CD14-positive monocyte (primary cell): ENCODE data around the gene HOXC12. TPM values are rescaled to one million over a fixed set of nuclear protein-coding genes. Genes with fewer than 3 reads are reported as not detected.

Source experiments
- DNase-seq, 3 donors: peaks; one replicate each; pipeline ENCODE4 v3.0.0-alpha.2; 2011 to 2022
- H2AFZ ChIP-seq: 2 replicates; pipeline ENCODE4 v1.6.0; 2012; ENCODE audit warnings: mild to moderate bottlenecking, low read depth, low read length, inconsistent platforms; ENCODE audit not compliant: insufficient read depth, poor library complexity, severe bottlenecking
- H3K27ac ChIP-seq, 2 donors: 1 replicate in 1 of 2; 2 replicates in 1 of 2; pipeline ENCODE4 v1.5.1; 2012 to 2013; ENCODE audit warnings: low read length in 2 of 2, control low read depth in 1 of 2, inconsistent platforms in 1 of 2, low read depth in 1 of 2, mild to moderate bottlenecking in 1 of 2
- H3K27me3 ChIP-seq, 2 donors: one replicate each; pipeline versions ENCODE4 v1.6.0 to v1.6.1; 2011 to 2013; ENCODE audit warnings: low read length in 2 of 2; ENCODE audit not compliant: control insufficient read depth in 2 of 2, insufficient read depth in 2 of 2
- H3K36me3 ChIP-seq, 2 donors: replicated peaks in 1 of 2; 1 replicate in 1 of 2; 2 replicates in 1 of 2; pipeline versions ENCODE4 v1.5.1 to v1.6.1; 2012 to 2013; ENCODE audit warnings: low read length in 2 of 2, control low read depth in 1 of 2, inconsistent platforms in 1 of 2, mild to moderate bottlenecking in 1 of 2; ENCODE audit not compliant: insufficient read depth in 2 of 2, control insufficient read depth in 1 of 2
- H3K4me1 ChIP-seq, 2 donors: 1 replicate in 1 of 2; 2 replicates in 1 of 2; pipeline versions ENCODE4 v1.5.1 to v1.6.1; 2012 to 2013; ENCODE audit warnings: low read length in 2 of 2, control low read depth in 1 of 2, inconsistent platforms in 1 of 2, mild to moderate bottlenecking in 1 of 2, moderate library complexity in 1 of 2; ENCODE audit not compliant: insufficient read depth in 2 of 2, control insufficient read depth in 1 of 2
- H3K4me2 ChIP-seq: replicated peaks from 2 replicates; pipeline ENCODE3; 2012; ENCODE audit warnings: low read length, moderate library complexity, mild to moderate bottlenecking; ENCODE audit not compliant: poor library complexity, severe bottlenecking; ENCODE audit errors: extremely low read depth
- H3K4me3 ChIP-seq, 3 experiments: fragments of 200-600 bp in 1 of 3; sonication (generic) in 1 of 3; replicated peaks in 1 of 3; 1 replicate in 2 of 3; 2 replicates in 1 of 3; pipeline ENCODE4 v1.5.1; 2011 to 2013; ENCODE audit warnings: low read length in 3 of 3, mild to moderate bottlenecking in 3 of 3, control low read depth in 2 of 3, low read depth in 2 of 3, inconsistent platforms in 1 of 3, moderate library complexity in 1 of 3
- H3K79me2 ChIP-seq: 2 replicates; pipeline ENCODE4 v1.6.0; 2012; ENCODE audit warnings: mild to moderate bottlenecking, control low read depth, inconsistent platforms, low read length, moderate library complexity; ENCODE audit not compliant: insufficient read depth
- H3K9ac ChIP-seq: 2 replicates; pipeline ENCODE4 v1.6.0; 2017; ENCODE audit warnings: low read length, mild to moderate bottlenecking; ENCODE audit not compliant: insufficient read depth, poor library complexity, severe bottlenecking
- H3K9me3 ChIP-seq, 2 donors: replicated peaks in 1 of 2; 1 replicate in 1 of 2; 2 replicates in 1 of 2; pipeline versions ENCODE4 v1.5.1 to v1.6.1; 2012 to 2013; ENCODE audit warnings: low read length in 2 of 2, control low read depth in 1 of 2; ENCODE audit not compliant: control insufficient read depth in 1 of 2, insufficient read depth in 1 of 2
- H4K20me1 ChIP-seq: 2 replicates; pipeline ENCODE4 v1.6.0; 2012; ENCODE audit warnings: mild to moderate bottlenecking, low read length, control low read depth, moderate library complexity; ENCODE audit not compliant: insufficient read depth
- H3K27ac Mint-ChIP-seq, 7 donors: one replicate each; pipeline ENCODE4 v1.8.0; 2020; ENCODE audit warnings: mild to moderate bottlenecking in 7 of 7, mixed read lengths in 7 of 7, moderate library complexity in 6 of 7, inconsistent platforms in 2 of 7
- H3K27me3 Mint-ChIP-seq, 3 donors: one replicate each; pipeline ENCODE4 v1.8.0; 2021 to 2022; ENCODE audit warnings: low read depth in 3 of 3, mild to moderate bottlenecking in 3 of 3, mixed read lengths in 3 of 3, moderate library complexity in 3 of 3, inconsistent platforms in 1 of 3
- H3K36me3 Mint-ChIP-seq, 2 donors: one replicate each; pipeline ENCODE4 v1.8.0; 2020; ENCODE audit warnings: mixed read lengths in 2 of 2, inconsistent platforms in 1 of 2, mild to moderate bottlenecking in 1 of 2
- H3K4me1 Mint-ChIP-seq: one replicate; pipeline ENCODE4 v1.8.0; 2020; ENCODE audit warnings: mild to moderate bottlenecking, mixed read lengths
- H3K4me3 Mint-ChIP-seq, 2 donors: one replicate each; pipeline ENCODE4 v1.8.0; 2020; ENCODE audit warnings: mild to moderate bottlenecking in 2 of 2, mixed read lengths in 2 of 2, moderate library complexity in 1 of 2
- H3K9me3 Mint-ChIP-seq, 7 donors: one replicate each; pipeline ENCODE4 v1.8.0; 2020 to 2022; ENCODE audit warnings: mixed read lengths in 7 of 7, mild to moderate bottlenecking in 6 of 7, moderate library complexity in 6 of 7, inconsistent platforms in 2 of 7
- WGBS: methylation state at CpG from one replicate; pipeline ENCODE4 v1.1.5; 2013; ENCODE audit warnings: missing lambda C conversion rate; ENCODE audit not compliant: insufficient coverage; 5-methylcytosine and 5-hydroxymethylcytosine counted together
- intact Hi-C, 2 donors: fragments of 100-400 bp; cut with micrococcal nuclease; formaldehyde crosslinking; loops; one replicate each; pipeline versions ENCODE4 v1.15.0 to v1.15.1; 2023
- polyA plus RNA-seq, 3 donors: library from polyadenylated mRNA; depleted of rRNA in 1 of 3; unstranded in 2 of 3; stranded (reverse) in 1 of 3; fragments of 300-500 nt in 2 of 3; fragments of >200 nt in 1 of 3; fragmentation: Illumina TruSeq in 2 of 3; gene quantifications; 1 replicate in 2 of 3; 2 replicates in 1 of 3; pipeline ENCODE4 v1.2.3, GENCODE V29; 2012 to 2021
- TF ChIP-seq, protein P1 (sequence below): fragments of 200-600 bp; IDR thresholded peaks from one replicate; pipeline ENCODE4 v1.8.0; 2022; ENCODE audit warnings: antibody characterized with exemption, mild to moderate bottlenecking

HOXC12 gene
- polyA plus RNA-seq, 3 donors = not detected

DNA sequence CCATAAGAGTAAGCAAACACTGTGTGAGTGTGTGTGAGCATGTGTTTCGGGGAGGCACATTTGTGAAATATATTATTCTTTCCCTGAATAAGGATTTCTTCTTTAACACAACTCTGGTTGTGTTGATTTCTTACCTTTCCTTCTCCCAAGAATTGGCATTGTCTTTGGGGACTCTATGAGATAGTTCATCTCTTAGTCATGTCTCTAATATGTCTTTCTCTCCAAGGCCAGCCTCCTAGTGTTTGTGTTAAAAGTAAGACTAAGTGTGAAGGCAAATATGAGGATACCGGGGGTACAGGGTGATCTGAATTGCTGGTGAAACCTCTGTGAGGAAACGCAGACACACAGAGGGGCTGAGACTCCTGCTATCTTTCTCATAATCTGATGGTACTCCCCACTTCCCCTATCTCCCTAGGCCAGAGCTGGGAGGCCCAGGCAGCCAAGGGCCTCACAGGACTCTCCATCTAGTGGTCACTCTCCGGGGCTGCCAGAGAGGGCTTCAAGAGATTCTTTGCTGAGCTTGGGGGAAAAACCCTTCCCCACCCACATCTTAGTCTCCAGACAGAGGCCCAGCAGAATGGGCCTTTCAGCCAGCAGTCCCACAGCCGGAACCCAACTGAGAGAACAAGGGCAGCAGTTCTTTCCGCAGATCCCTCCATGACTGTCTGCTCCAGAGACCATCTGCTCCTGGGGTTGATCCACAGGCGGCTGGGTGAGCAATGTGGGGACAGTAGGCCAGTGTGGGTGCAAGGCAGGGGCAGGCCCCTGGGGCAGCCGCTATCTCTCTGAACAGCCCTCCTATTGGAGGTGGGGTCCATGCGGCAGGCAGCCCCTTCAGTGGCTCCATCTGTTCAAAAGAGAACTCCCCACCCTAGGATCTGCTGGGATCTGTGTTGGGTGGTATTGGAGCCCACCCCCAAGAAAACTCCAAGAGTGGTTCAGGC, 5.8 kb upstream of the HOXC12 start:
- Histone ChIP-seq H3K9ac (no peak overlapping the region), H3K4me2 (no peak overlapping the region), H3K9me3 (peaks cover 0 to 89% of the 10 kb centered on the region in 2 donors), H3K4me1 (no peaks in the 10 kb centered on the region), H3K4me3 (no peak overlapping the region), H3K79me2 (no peaks in the 10 kb centered on the region), H3K27ac (no peak overlapping the region), H3K36me3 (no peaks in the 10 kb centered on the region), H2AFZ (no peak overlapping the region), H4K20me1 (no peaks in the 10 kb centered on the region), H3K27me3 (peaks cover 91 to 100% of the 10 kb centered on the region in 2 donors)
- TF ChIP-seq, protein P1, sequence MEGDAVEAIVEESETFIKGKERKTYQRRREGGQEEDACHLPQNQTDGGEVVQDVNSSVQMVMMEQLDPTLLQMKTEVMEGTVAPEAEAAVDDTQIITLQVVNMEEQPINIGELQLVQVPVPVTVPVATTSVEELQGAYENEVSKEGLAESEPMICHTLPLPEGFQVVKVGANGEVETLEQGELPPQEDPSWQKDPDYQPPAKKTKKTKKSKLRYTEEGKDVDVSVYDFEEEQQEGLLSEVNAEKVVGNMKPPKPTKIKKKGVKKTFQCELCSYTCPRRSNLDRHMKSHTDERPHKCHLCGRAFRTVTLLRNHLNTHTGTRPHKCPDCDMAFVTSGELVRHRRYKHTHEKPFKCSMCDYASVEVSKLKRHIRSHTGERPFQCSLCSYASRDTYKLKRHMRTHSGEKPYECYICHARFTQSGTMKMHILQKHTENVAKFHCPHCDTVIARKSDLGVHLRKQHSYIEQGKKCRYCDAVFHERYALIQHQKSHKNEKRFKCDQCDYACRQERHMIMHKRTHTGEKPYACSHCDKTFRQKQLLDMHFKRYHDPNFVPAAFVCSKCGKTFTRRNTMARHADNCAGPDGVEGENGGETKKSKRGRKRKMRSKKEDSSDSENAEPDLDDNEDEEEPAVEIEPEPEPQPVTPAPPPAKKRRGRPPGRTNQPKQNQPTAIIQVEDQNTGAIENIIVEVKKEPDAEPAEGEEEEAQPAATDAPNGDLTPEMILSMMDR = no peak
- intact Hi-C loops = no loop called here
- Mint-ChIP-seq H3K36me3 (peaks cover 4 to 6% of the 10 kb centered on the region in 2 donors), H3K27me3 (peaks cover 99 to 100% (median 100%) of the 10 kb centered on the region in 3 donors), H3K4me1 (peaks cover 3% of the 10 kb centered on the region), H3K4me3 (peak overlapping the region in 1 of 2 donors; percentile 75), H3K9me3 (peaks cover 0 to 38% (median 15%) of the 10 kb centered on the region in 7 donors), H3K27ac (no peak overlapping the region)
- 14% methylated on average over 2 of the region's 9 CpGs for WGBS
- DNase-seq = no peak

DNA sequence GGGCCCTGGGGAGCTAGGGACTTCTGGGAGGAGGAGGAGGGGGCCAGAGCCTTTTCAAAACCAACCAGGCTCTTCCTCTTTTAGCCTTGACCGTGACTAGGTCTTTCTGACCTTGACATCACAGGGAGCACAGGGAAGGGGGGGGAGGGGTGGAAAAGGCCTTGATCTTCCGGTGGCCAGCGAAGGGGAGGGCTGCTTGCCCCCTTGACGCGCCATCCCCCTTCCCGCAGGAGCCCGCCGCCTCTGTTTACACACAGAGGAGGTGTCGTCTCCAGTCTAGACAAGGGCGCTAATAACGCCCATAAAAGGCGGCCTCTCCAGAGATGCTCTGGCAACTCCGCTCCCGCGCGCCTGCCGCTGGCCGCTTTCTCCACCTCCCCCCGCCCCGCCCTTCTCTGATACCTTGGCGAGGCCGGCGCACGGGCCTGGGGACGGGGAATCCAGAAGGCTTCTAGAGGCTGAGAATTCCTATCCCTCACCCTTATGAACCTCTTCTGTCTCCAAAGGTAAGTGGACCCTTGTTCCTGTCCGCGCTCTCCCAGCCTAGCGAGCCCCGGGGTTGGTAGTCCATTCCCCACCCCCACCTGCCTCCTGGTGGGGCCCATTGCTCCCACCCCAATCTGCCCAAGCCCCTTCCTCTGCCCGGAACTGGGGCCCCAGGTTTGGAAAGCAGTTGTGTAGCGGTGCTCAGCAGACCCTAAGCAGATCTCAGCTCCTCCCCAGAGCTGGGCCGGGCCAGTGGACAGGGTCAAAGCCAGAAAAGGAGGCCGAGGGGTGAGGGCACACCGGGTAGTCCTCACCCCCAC, 4.9 kb upstream of the HOXC12 start:
- H3K4me2 ChIP-seq = no peak overlapping the region
- H3K4me1 Mint-ChIP-seq = peaks cover 3% of the 10 kb centered on the region
- WGBS = 3% methylated on average over 31 of the region's 34 CpGs
- peak overlapping the region in 1 of 2 donors; percentile 75 for H3K4me3 Mint-ChIP-seq
- TF ChIP-seq, protein P1 = no peak
- H3K27me3 Mint-ChIP-seq = peaks cover 99 to 100% (median 100%) of the 10 kb centered on the region in 3 donors
- no peak overlapping the region for H3K9ac ChIP-seq
- H3K27me3 ChIP-seq = peaks cover 89 to 100% of the 10 kb centered on the region in 2 donors
- no peaks in the 10 kb centered on the region for H3K36me3 ChIP-seq
- H3K9me3 ChIP-seq = peaks cover 3 to 88% of the 10 kb centered on the region in 2 donors
- no peaks in the 10 kb centered on the region for H3K4me1 ChIP-seq
- no peak overlapping the region for H2AFZ ChIP-seq
- H3K27ac Mint-ChIP-seq = no peak overlapping the region
- intact Hi-C loops = loop anchor here in 1 of 2 donors (5.0 kb wide), 1 partner anchor 47 kb away; no protein-coding TSS in a partner anchor
- DNase-seq = no peak
- H3K4me3 ChIP-seq = no peak overlapping the region
- H3K9me3 Mint-ChIP-seq = peaks cover 0 to 47% (median 20%) of the 10 kb centered on the region in 7 donors
- H3K79me2 ChIP-seq = no peaks in the 10 kb centered on the region
- peaks cover 4 to 9% of the 10 kb centered on the region in 2 donors for H3K36me3 Mint-ChIP-seq
- no peak overlapping the region for H3K27ac ChIP-seq
- H4K20me1 ChIP-seq = no peaks in the 10 kb centered on the region
